Endothelial cell (in vitro differentiated cells): ENCODE measurements around the gene LRIG3. TPM values are rescaled to one million over a fixed set of nuclear protein-coding genes. Genes with fewer than 3 reads are reported as not detected.
"Not testable (repeated sequence)": the region's sequence is repeated elsewhere in the genome, so short reads cannot be mapped to it uniquely, and the experiment has no call there.

Source experiments
- DNase-seq: peaks from one replicate; pipeline ENCODE4 v3.0.0; 2021; ENCODE audit warnings: low spot score
- H3K27ac Mint-ChIP-seq: one replicate; pipeline ENCODE4 v1.8.0; 2021; ENCODE audit warnings: mixed read lengths, inconsistent platforms; ENCODE audit not compliant: unreplicated experiment
- H3K27me3 Mint-ChIP-seq: one replicate; pipeline ENCODE4 v1.8.0; 2021; ENCODE audit warnings: mild to moderate bottlenecking, moderate library complexity, mixed read lengths, inconsistent platforms; ENCODE audit not compliant: unreplicated experiment
- H3K36me3 Mint-ChIP-seq: one replicate; pipeline ENCODE4 v1.8.0; 2021; ENCODE audit warnings: mild to moderate bottlenecking, low read depth, mixed read lengths, inconsistent platforms; ENCODE audit not compliant: unreplicated experiment
- H3K4me1 Mint-ChIP-seq: one replicate; pipeline ENCODE4 v1.8.0; 2021; ENCODE audit warnings: mild to moderate bottlenecking, mixed read lengths, inconsistent platforms; ENCODE audit not compliant: unreplicated experiment
- H3K4me3 Mint-ChIP-seq: one replicate; pipeline ENCODE4 v1.8.0; 2021; ENCODE audit warnings: mild to moderate bottlenecking, mixed read lengths, inconsistent platforms; ENCODE audit not compliant: unreplicated experiment
- H3K9me3 Mint-ChIP-seq: one replicate; pipeline ENCODE4 v1.8.0; 2021; ENCODE audit warnings: mixed read lengths, inconsistent platforms; ENCODE audit not compliant: unreplicated experiment
- CTCF ChIP-seq: fragments of 200-600 bp; sonication (generic); IDR thresholded peaks from one replicate; pipeline ENCODE4 v1.5.0; 2021; ENCODE audit warnings: antibody characterized with exemption; ENCODE audit not compliant: unreplicated experiment
- total RNA-seq: library from RNA; stranded (reverse); fragmentation: NEBNext Ultra II Directional; extraction: Animal tissue kit (Norgen Biotek cat#: 25700); gene quantifications from one replicate; pipeline ENCODE4 v1.2.1, GENCODE V29; 2021; ENCODE audit not compliant: unreplicated experiment

LRIG3 gene
- total RNA-seq, 1 donor from 2014 or later, result 103 TPM

GRCh38 chr12:58957298-58957697 lies 37.0 kb upstream of the LRIG3 start:
- H3K4me1 Mint-ChIP-seq, result peaks cover 10% of the 10 kb centered on the region
- H3K36me3 Mint-ChIP-seq, result no peaks in the 10 kb centered on the region
- no peak for TF ChIP-seq CTCF
- H3K27me3 Mint-ChIP-seq, result no peaks in the 10 kb centered on the region
- DNase-seq, result no peak
- H3K27ac Mint-ChIP-seq, result no peak overlapping the region
- H3K4me3 Mint-ChIP-seq, result no peak overlapping the region
- no peaks in the 10 kb centered on the region for H3K9me3 Mint-ChIP-seq

GRCh38 chr12:58955849-58956248 lies 35.5 kb upstream of the LRIG3 start:
- no peak for TF ChIP-seq CTCF
- no peak for DNase-seq
- Mint-ChIP-seq H3K9me3 (no peaks in the 10 kb centered on the region), H3K27ac (no peak overlapping the region), H3K4me3 (no peak overlapping the region), H3K4me1 (peaks cover 6% of the 10 kb centered on the region), H3K27me3 (no peaks in the 10 kb centered on the region), H3K36me3 (no peaks in the 10 kb centered on the region)

GRCh38 chr12:58954002-58954401 lies 33.7 kb upstream of the LRIG3 start:
- Mint-ChIP-seq H3K9me3 (no peaks in the 10 kb centered on the region), H3K4me3 (no peak overlapping the region), H3K36me3 (no peaks in the 10 kb centered on the region), H3K4me1 (peaks cover 11% of the 10 kb centered on the region), H3K27me3 (no peaks in the 10 kb centered on the region), H3K27ac (no peak overlapping the region)
- no peak for TF ChIP-seq CTCF
- no peak for DNase-seq

GRCh38 chr12:58950739-58951100 lies 30.4 kb upstream of the LRIG3 start:
- no peak for TF ChIP-seq CTCF
- Mint-ChIP-seq H3K27ac (peak overlapping the region; percentile 30), H3K4me3 (no peak overlapping the region)

GRCh38 chr12:58949954-58950738 lies 29.8 kb upstream of the LRIG3 start:
- H3K36me3 Mint-ChIP-seq, H3K27ac Mint-ChIP-seq, DNase-seq, H3K9me3 Mint-ChIP-seq, H3K4me3 Mint-ChIP-seq, H3K27me3 Mint-ChIP-seq: not testable (repeated sequence)
- H3K4me1 Mint-ChIP-seq, result peaks cover 11% of the 10 kb centered on the region

More at GRCh38 chr12:58950739-58951100, 30.4 kb upstream of the LRIG3 start:
- DNase-seq, result no peak
- H3K4me1 Mint-ChIP-seq, result peaks cover 11% of the 10 kb centered on the region
- H3K36me3 Mint-ChIP-seq, result no peaks in the 10 kb centered on the region
- H3K27me3 Mint-ChIP-seq, result no peaks in the 10 kb centered on the region
- no peaks in the 10 kb centered on the region for H3K9me3 Mint-ChIP-seq
